ENCODE measurements around the gene CDYL. TPM values are rescaled to one million over a fixed set of nuclear protein-coding genes. Genes with fewer than 3 reads are reported as not detected.

Gene CDYL
- total and polyA plus RNA-seq, 7 donors, result 14.2 to 82.8 (median 37.9) TPM

DNA sequence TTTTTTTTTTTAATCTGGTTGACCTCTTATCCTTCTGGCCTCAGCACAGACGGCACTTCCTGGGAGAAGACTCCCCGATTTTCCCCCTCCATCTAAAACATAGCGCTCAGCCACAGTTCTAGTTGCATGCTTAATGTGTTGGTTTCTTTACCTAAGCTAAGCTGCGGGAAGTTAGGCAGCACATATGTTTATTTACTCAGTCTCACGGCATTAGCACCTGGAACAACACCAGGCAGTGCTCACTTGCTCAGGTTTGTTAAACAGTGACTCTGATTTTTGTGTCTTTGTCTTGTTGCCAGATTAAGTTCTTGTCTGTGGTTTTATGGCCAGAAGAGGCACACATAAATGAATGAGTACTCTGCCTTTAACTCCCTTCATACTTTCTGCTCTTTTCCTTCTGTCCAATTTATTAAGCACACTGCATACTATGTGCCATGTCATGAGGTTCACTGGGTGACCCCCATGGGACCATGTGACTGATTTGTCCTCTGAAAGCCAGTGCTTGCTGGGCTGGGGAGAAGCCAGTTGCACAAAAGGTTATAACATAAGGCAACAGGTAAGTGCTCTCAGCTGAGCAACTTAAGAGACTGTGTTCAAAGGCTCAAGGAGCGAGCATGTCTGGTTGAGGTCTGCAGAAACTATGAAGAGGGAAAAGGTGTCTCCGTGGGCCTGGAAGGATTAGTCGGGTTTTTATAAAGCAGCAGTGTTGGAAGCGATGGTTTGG, 134.0 kb downstream of the CDYL start:
- Histone ChIP-seq H3K4me3 (no peak overlapping the region), H3K27me3 (no peaks in the 10 kb centered on the region), H3K27ac (no peak overlapping the region), H3K36me3 (no peaks in the 10 kb centered on the region), H3K9me3 (no peaks in the 10 kb centered on the region), H3K4me1 (peaks cover 0 to 23% (median 18%) of the 10 kb centered on the region in 4 donors)
- no peak for DNase-seq
- intact Hi-C loops (cut with DNase I), result no loop called here
- WGBS, 2 donors, result 43 to 81% methylated on average over 9 of the region's 9 CpGs
- no peak for TF ChIP-seq CTCF (IDR thresholded peaks at IDR 0.05)
- no peak for TF ChIP-seq POLR2AphosphoS5 (IDR thresholded peaks at IDR 0.05)
- no peak for TF ChIP-seq EP300 (IDR thresholded peaks at IDR 0.05)
- no peak for TF ChIP-seq POLR2A (IDR thresholded peaks at IDR 0.05)

GRCh38 chr6:4912559-4912958, 136.4 kb downstream of the CDYL start:
- Histone ChIP-seq H3K4me1 (peaks cover 0 to 28% (median 14%) of the 10 kb centered on the region in 4 donors), H3K27ac (no peak overlapping the region), H3K4me3 (no peak overlapping the region), H3K9me3 (no peaks in the 10 kb centered on the region), H3K27me3 (no peaks in the 10 kb centered on the region), H3K36me3 (no peaks in the 10 kb centered on the region)
- 96 to 97% methylated on average over 5 of the region's 5 CpGs for WGBS, 2 donors
- no peak for DNase-seq
- TF ChIP-seq POLR2A (IDR thresholded peaks at IDR 0.05) (no peak), POLR2AphosphoS5 (IDR thresholded peaks at IDR 0.05) (no peak), EP300 (IDR thresholded peaks at IDR 0.05) (no peak), CTCF (IDR thresholded peaks at IDR 0.05) (no peak)
- intact Hi-C loops (cut with DNase I), result no loop called here

DNA sequence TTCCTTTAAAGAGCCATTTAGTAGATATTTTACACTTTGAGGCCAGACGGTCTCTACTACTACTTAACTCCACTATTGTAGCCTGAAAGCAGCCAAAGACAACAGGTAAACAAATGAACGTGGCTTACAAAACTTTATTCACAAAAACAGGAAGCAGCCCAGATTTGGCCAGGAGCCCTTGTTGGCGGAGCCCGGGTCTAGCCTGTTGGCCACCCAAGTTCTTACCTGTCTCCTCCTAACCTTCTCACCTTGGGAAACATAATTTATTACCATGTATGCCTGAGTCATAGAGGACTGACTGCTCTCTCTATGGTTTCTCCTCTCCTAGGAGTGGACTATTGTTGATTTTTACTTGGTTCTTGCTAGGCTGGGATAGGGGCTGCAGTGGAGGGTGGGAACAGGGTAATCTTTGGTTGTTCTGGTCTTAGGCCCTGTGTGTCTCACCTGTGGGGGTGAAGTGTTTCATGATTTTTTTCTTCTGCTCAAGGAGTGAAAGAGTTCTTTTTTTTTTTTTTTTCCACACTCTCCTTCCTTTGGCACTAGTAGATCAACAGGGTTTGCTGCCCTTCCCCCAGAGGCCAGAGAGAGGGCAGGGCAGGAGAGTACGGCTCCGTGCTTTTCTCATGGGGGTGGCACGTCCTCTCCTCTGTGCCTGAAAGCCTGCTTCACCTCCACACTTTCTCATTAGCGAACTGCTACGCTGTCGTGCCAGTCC, 137.7 kb downstream of the CDYL start:
- WGBS, 2 donors, result 52 to 69% methylated on average over 10 of the region's 10 CpGs

GRCh38 chr6:4914420-4915159, 138.4 kb downstream of the CDYL start:
- Histone ChIP-seq H3K9me3 (no peaks in the 10 kb centered on the region), H3K27me3 (no peaks in the 10 kb centered on the region), H3K4me1 (peaks cover 0 to 28% (median 14%) of the 10 kb centered on the region in 4 donors), H3K27ac (peak overlapping the region in 1 of 4 donors; percentile 38), H3K4me3 (no peak overlapping the region), H3K36me3 (no peaks in the 10 kb centered on the region)
- WGBS, 2 donors, result 67 to 82% methylated on average over 14 of the region's 14 CpGs
- intact Hi-C loops (cut with DNase I), result no loop called here
- TF ChIP-seq CTCF (IDR thresholded peaks at IDR 0.05) (no peak), POLR2AphosphoS5 (IDR thresholded peaks at IDR 0.05) (peak in 1 of 4 donors; percentile 67)
- no peak for DNase-seq

More for the DNA sequence above, 137.7 kb downstream of the CDYL start:
- H3K27ac ChIP-seq, result peak overlapping the region in 1 of 4 donors; percentile 38
- no peak overlapping the region for H3K4me3 ChIP-seq
- no peaks in the 10 kb centered on the region for H3K9me3 ChIP-seq
- intact Hi-C loops (cut with DNase I), result no loop called here
- H3K36me3 ChIP-seq, result no peaks in the 10 kb centered on the region
- H3K4me1 ChIP-seq, result peaks cover 0 to 28% (median 14%) of the 10 kb centered on the region in 4 donors
- TF ChIP-seq POLR2A (IDR thresholded peaks at IDR 0.05), result no peak
- TF ChIP-seq EP300 (IDR thresholded peaks at IDR 0.05), result no peak
- no peak for TF ChIP-seq CTCF (IDR thresholded peaks at IDR 0.05)
- no peak for TF ChIP-seq POLR2AphosphoS5 (IDR thresholded peaks at IDR 0.05)
- H3K27me3 ChIP-seq, result no peaks in the 10 kb centered on the region
- no peak for DNase-seq
